KMS-11 (cell line): ENCODE results near the gene COA4.
A peak's percentile ranks its signal among the peaks of the same experiment; 100 is the strongest.

Experiments used
- H2AFZ ChIP-seq: fragments of 200-600 bp; sonication (generic); 2 replicates; pipeline ENCODE4 v1.6.1; 2016; ENCODE audit warnings: antibody characterized with exemption, mixed run types, low read depth
- H3K27ac ChIP-seq: fragments of 200-600 bp; sonication (generic); 2 replicates; pipeline ENCODE4 v1.6.1; 2016; ENCODE audit warnings: mild to moderate bottlenecking, mixed run types
- H3K27me3 ChIP-seq: fragments of 200-600 bp; sonication (generic); 2 replicates; pipeline ENCODE4 v1.6.1; 2017; ENCODE audit warnings: mild to moderate bottlenecking, low read depth, mixed run types, moderate library complexity; ENCODE audit not compliant: insufficient read depth
- H3K36me3 ChIP-seq: fragments of 200-600 bp; sonication (generic); 2 replicates; pipeline ENCODE4 v1.6.1; 2017; ENCODE audit warnings: mild to moderate bottlenecking, mixed run types; ENCODE audit not compliant: insufficient read depth
- H3K4me1 ChIP-seq: fragments of 200-600 bp; sonication (generic); 2 replicates; pipeline ENCODE4 v1.6.1; 2016; ENCODE audit warnings: mild to moderate bottlenecking, low read depth, mixed run types; ENCODE audit not compliant: poor library complexity, severe bottlenecking
- H3K4me2 ChIP-seq: fragments of 200-600 bp; sonication (generic); 2 replicates; pipeline ENCODE4 v1.7.0; 2016; ENCODE audit warnings: mild to moderate bottlenecking, mixed run types
- H3K4me3 ChIP-seq: fragments of 200-600 bp; sonication (generic); IDR thresholded peaks from 2 replicates; pipeline ENCODE4 v1.6.1; 2017; ENCODE audit warnings: low read depth, low read length, mixed read lengths; ENCODE audit not compliant: insufficient read depth
- H3K79me2 ChIP-seq: fragments of 200-600 bp; sonication (generic); 2 replicates; pipeline ENCODE4 v1.6.1; 2016; ENCODE audit warnings: low read depth, mixed run types; ENCODE audit not compliant: insufficient read depth
- H3K9ac ChIP-seq: fragments of 200-600 bp; sonication (generic); 2 replicates; pipeline ENCODE4 v1.6.1; 2016; ENCODE audit warnings: mild to moderate bottlenecking, mixed run types
- H4K20me1 ChIP-seq: fragments of 200-600 bp; sonication (generic); 2 replicates; pipeline ENCODE4 v1.6.1; 2016; ENCODE audit warnings: mild to moderate bottlenecking, mixed run types; ENCODE audit not compliant: insufficient read depth
- CTCF ChIP-seq: fragments of 200-600 bp; sonication (generic); conservative IDR thresholded peaks from 2 replicates; pipeline ENCODE4 v1.6.1; 2017; ENCODE audit warnings: low read depth, mild to moderate bottlenecking, antibody characterized with exemption, low read length, moderate library complexity, mixed read lengths

COA4 gene

GRCh38 chr11:73875380-73875779 lies 1.3 kb downstream of the COA4 start:
- no peaks in the 10 kb centered on the region for H3K36me3 ChIP-seq
- peak overlapping the region; percentile 95; the same call in 1 of the 2 replicates for H3K27ac ChIP-seq
- no peak overlapping the region for H2AFZ ChIP-seq
- H3K9ac ChIP-seq = peak overlapping the region; percentile 96
- peaks cover 28% of the 10 kb centered on the region for H3K4me1 ChIP-seq
- peaks cover 44% of the 10 kb centered on the region for H3K79me2 ChIP-seq
- no peaks in the 10 kb centered on the region for H4K20me1 ChIP-seq
- H3K4me3 ChIP-seq = no peak overlapping the region
- peak overlapping the region; percentile 77 for H3K4me2 ChIP-seq
- no peak for TF ChIP-seq CTCF
- no peaks in the 10 kb centered on the region for H3K27me3 ChIP-seq

GRCh38 chr11:73872749-73873357 lies 3.8 kb downstream of the COA4 start:
- H4K20me1 ChIP-seq = no peaks in the 10 kb centered on the region
- H3K27me3 ChIP-seq = no peaks in the 10 kb centered on the region
- no peak overlapping the region for H3K9ac ChIP-seq
- H3K4me2 ChIP-seq = no peak overlapping the region
- no peak overlapping the region for H3K27ac ChIP-seq
- H3K4me1 ChIP-seq = peaks cover 41% of the 10 kb centered on the region
- no peak for TF ChIP-seq CTCF
- no peaks in the 10 kb centered on the region for H3K36me3 ChIP-seq
- H3K79me2 ChIP-seq = peaks cover 40% of the 10 kb centered on the region
- no peak overlapping the region for H2AFZ ChIP-seq
- no peak overlapping the region for H3K4me3 ChIP-seq

GRCh38 chr11:73870261-73870660 lies 6.4 kb downstream of the COA4 start:
- Histone ChIP-seq H2AFZ (no peak overlapping the region), H3K27me3 (no peaks in the 10 kb centered on the region), H3K27ac (no peak overlapping the region), H3K4me2 (no peak overlapping the region), H3K79me2 (peaks cover 20% of the 10 kb centered on the region), H3K4me3 (no peak overlapping the region), H3K36me3 (no peaks in the 10 kb centered on the region), H4K20me1 (no peaks in the 10 kb centered on the region), H3K4me1 (peaks cover 31% of the 10 kb centered on the region), H3K9ac (no peak overlapping the region; the same call in 1 of the 2 replicates)
- TF ChIP-seq CTCF = no peak

- peak overlapping the region; percentile 16; the same call in 1 of the 2 replicates for H3K27ac ChIP-seq
Observed at GRCh38 chr11:73869332-73869949, 7.2 kb downstream of the COA4 start.

More at GRCh38 chr11:73869332-73869949, 7.2 kb downstream of the COA4 start:
- H3K4me2 ChIP-seq = no peak overlapping the region
- no peak overlapping the region for H3K4me3 ChIP-seq
- H4K20me1 ChIP-seq = no peaks in the 10 kb centered on the region
- H3K36me3 ChIP-seq = no peaks in the 10 kb centered on the region
- no peaks in the 10 kb centered on the region for H3K27me3 ChIP-seq
- H2AFZ ChIP-seq = no peak overlapping the region
- peaks cover 12% of the 10 kb centered on the region; the same call in 1 of the 2 replicates for H3K79me2 ChIP-seq
- H3K4me1 ChIP-seq = peaks cover 23% of the 10 kb centered on the region
- TF ChIP-seq CTCF = no peak
- H3K9ac ChIP-seq = no peak overlapping the region; the same call in 1 of the 2 replicates
